NT2/D1 (cell line): ENCODE measurements around the gene HCN4.

Experiments used
- YY1 ChIP-seq: IDR thresholded peaks from 2 replicates; pipeline ENCODE4 v1.6.1; 2011; ENCODE audit not compliant: insufficient read length, insufficient read depth
- ZNF274 ChIP-seq: IDR thresholded peaks from 2 replicates; pipeline ENCODE4 v1.6.1; 2011; ENCODE audit warnings: mild to moderate bottlenecking, low read depth, low read length

GRCh38 chr15:73275862-73276261 lies 92.9 kb downstream of the HCN4 start:
- TF ChIP-seq YY1 = no peak
- TF ChIP-seq ZNF274 = no peak
